ENCODE data around the gene EVI5.
"Not testable (repeated sequence)": the region's sequence is repeated elsewhere in the genome, so short reads cannot be mapped to it uniquely, and the experiment has no call there.

Gene EVI5

DNA sequence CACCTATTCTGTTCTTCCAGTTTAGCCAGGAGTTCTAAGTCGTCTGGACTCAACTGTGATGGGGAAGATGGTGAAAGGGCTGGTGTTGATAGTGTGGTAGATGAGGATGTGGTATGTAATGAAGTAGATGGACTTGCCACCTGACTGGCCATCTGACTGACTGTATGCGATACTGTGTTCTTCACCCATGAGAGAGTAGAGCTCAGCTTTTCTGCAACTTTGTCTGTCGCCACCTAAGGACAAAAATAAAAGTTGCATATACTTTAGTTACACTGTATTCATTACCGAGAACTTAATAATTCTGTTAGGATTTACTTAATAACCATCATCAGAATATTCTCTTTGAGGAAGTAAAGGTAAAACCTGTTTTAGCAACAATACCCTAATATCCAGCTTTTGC lies 48.5 kb downstream of the EVI5 start:
- TF ChIP-seq, protein P1, sequence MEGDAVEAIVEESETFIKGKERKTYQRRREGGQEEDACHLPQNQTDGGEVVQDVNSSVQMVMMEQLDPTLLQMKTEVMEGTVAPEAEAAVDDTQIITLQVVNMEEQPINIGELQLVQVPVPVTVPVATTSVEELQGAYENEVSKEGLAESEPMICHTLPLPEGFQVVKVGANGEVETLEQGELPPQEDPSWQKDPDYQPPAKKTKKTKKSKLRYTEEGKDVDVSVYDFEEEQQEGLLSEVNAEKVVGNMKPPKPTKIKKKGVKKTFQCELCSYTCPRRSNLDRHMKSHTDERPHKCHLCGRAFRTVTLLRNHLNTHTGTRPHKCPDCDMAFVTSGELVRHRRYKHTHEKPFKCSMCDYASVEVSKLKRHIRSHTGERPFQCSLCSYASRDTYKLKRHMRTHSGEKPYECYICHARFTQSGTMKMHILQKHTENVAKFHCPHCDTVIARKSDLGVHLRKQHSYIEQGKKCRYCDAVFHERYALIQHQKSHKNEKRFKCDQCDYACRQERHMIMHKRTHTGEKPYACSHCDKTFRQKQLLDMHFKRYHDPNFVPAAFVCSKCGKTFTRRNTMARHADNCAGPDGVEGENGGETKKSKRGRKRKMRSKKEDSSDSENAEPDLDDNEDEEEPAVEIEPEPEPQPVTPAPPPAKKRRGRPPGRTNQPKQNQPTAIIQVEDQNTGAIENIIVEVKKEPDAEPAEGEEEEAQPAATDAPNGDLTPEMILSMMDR (IDR thresholded peaks at IDR 0.05; ENCODE audit: low read length, missing control alignments), result peak; percentile 38
- H3K4me3 ChIP-seq (replicated peaks; ENCODE audit: low read depth, low read length), result no peak overlapping the region
- DNase-seq (ENCODE audit: low read depth), result peak; percentile 42

DNA sequence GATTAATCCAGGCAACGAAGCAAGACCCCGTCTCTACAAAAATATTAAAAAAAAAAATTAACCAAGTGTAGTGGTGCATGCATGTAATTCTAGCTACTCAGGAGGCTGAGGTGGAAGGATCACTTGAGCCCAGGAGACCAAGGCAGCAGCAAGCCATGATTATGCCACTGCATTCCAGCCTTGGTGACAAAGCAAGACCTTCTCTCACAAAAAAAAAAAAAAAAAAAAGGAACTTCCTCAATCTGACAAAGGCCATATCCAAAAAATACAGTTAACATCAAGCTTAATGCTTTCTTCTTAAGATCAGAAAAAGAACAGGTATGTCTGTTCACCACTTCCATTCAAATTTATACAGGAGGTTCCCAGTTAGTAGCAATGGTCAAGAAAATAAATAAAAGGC lies 54.4 kb downstream of the EVI5 start:
- no peak for DNase-seq (ENCODE audit: low read depth)
- H3K4me3 ChIP-seq (replicated peaks; ENCODE audit: low read depth, low read length), result no peak overlapping the region
- TF ChIP-seq, protein P1 (IDR thresholded peaks at IDR 0.05; ENCODE audit: low read length, missing control alignments), result no peak

DNA sequence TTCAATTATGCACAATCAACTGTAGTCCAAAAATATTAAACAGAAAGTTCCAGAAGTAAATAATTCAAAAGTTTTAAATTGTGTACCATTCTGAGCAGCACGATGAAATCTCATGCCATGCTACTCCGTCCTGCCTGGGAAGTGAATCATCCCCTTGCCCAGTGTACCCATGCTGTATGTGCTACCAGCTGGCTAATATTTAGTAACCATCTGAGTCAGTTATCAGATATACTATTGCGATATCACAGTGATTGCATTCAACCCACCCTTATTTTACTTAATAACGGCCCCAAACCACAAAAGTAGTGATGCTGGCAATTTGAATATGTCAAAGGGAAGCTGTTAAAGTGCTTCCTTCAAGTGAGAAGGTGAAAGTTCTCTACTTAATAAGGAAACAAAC lies 56.2 kb downstream of the EVI5 start:
- TF ChIP-seq, protein P1 (IDR thresholded peaks at IDR 0.05; ENCODE audit: low read length, missing control alignments), result no peak
- DNase-seq (ENCODE audit: low read depth), result peak; percentile 43
- H3K4me3 ChIP-seq (replicated peaks; ENCODE audit: low read depth, low read length), result no peak overlapping the region

DNA sequence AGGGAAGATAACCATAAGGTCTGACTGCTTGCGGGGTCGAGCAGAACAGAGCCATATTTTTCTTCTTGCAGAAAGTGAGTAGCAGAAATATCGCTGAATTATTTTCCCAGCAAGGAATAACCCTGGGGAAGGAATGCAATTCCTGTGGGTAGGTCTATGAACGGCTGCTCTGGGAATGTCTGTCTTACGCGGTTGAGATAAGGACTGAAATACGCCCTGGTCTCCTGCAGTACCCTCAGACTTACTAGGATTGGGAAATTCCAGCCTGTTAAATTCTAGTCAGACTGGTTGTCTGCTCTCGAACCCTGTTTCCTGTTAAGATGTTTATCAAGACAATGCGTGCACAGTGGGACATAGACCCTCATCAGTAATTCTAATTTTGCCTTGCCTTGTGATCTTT lies 61.2 kb downstream of the EVI5 start:
- not testable (repeated sequence) for H3K4me3 ChIP-seq (replicated peaks; ENCODE audit: low read depth, low read length)
- peak; percentile 66 for DNase-seq (ENCODE audit: low read depth)

DNA sequence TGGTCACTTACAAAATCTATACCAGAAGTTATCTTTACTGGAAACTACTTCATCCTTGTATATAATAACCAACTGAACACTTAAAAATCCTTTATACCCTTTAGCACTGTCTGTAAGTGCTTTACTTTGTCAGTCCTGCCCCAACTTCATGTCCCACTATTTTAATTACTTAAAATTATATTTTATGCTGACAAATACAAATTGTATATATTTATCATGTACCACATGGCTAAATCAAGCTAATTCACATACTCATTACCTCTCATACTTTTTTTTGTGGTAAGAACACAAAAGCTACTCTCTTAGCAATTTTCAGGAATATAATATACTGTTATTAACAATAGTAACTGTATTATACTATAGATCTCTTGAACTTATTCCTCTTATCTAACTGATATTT lies 63.0 kb downstream of the EVI5 start:
- TF ChIP-seq, protein P1 (IDR thresholded peaks at IDR 0.05; ENCODE audit: low read length, missing control alignments), result no peak
- H3K4me3 ChIP-seq (replicated peaks; ENCODE audit: low read depth, low read length), result no peak overlapping the region
- no peak for DNase-seq (ENCODE audit: low read depth)

DNA sequence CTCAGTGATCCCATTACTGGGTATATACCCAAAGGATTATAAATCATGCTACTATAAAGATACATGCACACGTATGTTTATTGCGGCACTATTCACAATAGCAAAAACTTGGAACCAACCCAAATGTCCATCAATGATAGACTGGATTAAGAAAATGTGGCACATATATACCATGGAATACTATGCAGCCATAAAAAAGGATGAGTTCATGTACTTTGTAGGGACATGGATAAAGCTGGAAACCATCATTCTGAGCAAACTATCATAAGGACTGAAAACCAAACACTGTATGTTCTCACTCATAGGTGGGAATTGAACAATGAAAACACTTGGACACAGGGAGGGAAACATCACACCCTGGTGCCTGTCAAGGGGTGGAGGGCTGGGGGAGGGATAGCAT lies 63.8 kb downstream of the EVI5 start:
- H3K4me3 ChIP-seq (replicated peaks; ENCODE audit: low read depth, low read length); DNase-seq (ENCODE audit: low read depth): not testable (repeated sequence)

DNA sequence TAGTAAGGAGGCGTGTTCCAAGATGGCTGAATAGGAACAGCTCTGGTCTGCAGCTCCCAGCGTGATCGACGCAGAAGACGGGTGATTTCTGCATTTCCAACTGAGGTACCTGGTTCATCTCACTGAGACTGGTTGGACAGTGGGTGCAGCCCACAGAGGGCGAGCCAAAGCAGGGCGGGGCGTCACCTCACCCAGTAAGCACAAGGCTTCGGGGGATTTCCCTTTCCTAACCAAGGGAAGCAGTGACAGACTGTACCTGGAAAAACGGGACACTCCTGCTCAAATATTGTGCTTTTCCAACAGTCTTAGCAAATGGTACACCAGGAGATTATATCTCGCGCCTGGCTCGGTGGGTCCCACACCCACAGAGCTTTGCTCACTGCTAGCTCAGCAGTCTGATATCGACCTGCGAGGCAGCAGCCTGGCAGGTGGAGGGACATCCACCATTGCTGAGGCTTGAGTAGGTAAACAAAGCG lies 69.4 kb downstream of the EVI5 start:
- DNase-seq (ENCODE audit: low read depth); H3K4me3 ChIP-seq (replicated peaks; ENCODE audit: low read depth, low read length): not testable (repeated sequence)

DNA sequence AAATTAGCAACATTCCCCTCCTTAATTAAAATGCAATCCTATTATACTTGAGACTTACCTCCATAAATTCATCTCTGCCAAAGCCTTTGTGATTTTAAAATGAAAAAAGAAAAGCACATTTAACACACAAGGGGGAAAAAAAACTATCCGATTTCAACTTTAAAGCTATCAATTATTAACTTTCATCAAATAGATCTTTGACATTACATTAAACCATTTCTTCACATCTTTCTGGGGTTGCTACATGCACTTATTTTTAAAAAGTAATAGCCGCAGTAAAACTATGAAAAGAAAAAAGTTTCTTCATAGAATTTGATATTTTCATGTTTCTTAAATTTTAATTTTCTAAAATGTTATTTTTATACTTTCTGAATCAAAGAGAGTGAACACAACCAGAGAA lies 71.0 kb downstream of the EVI5 start:
- no peak overlapping the region for H3K4me3 ChIP-seq (replicated peaks; ENCODE audit: low read depth, low read length)
- no peak for DNase-seq (ENCODE audit: low read depth)
- TF ChIP-seq, protein P1 (IDR thresholded peaks at IDR 0.05; ENCODE audit: low read length, missing control alignments), result no peak

Data from fibroblast of pulmonary artery (primary cell).